Medulla oblongata (tissue), 1 donor: ENCODE measurements around the gene POLR3C.

Experiments
- DNase-seq: peaks from one replicate; pipeline ENCODE4 v3.0.0-alpha.2; 2015; ENCODE audit errors: extremely low spot score

Gene POLR3C

GRCh38 chr1:145868232-145868631, 44.2 kb downstream of the POLR3C start:
- no peak for DNase-seq

DNA sequence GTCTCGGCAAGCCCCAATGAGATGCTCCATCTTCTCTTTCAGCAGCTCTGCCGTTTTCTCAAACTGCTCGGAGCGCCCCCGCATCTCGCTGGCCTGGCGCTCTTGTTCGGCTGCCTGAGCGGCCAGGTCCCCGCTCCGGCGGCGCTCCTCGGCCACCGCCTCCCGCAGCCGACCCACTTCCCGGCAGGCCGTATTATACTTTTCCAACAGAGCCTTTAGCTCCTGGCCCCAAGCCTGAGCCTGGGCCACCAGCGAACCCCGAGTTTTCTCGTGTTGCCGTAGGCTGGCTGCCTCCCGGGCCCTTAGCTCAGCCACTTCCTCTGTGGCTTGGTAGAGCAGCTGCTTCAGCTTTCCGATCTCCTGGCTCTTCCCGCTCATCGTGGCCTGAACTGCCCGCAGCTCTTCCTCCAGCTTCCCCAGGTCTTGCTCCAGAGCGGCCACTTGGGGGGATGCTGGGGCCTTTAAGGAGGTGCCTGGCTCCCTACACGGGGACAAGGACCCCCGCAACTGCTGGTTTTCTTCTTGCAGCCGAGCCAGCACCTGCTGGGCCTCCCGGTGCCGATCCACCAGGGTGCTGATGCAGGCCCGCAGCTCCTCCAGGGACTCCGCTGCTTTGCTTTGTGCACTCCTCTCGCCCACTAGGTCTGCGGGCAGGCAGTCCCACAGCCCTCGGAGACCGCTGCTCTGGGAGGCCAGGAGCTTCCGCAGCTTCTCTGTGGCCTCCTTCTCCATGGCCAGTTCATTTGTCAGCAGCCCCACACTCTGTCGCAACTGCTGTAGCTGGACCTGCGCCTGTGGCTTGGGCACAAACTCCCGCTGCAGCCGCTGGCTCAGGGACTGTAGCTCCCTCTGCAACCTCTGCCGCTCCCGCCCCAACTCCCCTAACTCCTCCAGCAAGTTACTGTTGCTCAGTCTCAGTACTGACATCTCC, 48.3 kb downstream of the POLR3C start:
- DNase-seq: peak; percentile 46

- no peak for DNase-seq
Observed at GRCh38 chr1:145874646-145875045, 50.6 kb downstream of the POLR3C start.

DNA sequence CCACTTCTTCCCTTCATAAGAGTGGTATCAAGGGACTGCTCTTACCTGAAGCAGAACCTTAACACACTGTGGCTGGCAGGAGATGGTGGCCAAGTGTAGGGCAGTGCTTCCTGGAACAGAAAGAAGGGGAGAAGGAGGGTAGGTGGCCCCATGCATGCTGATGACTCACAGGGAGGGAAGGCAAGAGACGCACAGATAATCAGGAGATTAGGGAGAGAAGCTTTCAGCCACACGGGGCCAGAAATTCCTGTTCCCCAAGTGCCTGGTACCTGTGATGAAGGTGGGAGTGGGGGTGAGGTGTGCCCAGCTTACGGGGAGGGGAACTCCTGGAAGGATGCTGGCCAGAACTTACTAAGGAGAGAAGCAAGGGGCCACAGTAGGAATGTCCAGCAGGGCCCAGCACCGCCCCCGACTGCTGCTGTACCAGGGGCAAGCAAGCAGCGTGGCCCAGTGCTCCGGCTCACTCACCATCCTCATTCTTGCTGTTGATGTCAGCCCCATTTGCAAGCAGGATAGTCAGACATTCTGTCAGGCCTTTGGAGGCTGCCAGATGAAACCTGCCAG, 54.0 kb downstream of the POLR3C start:
- no peak for DNase-seq

- DNase-seq: no peak
Observed at GRCh38 chr1:145878724-145879123, 54.7 kb downstream of the POLR3C start.

GRCh38 chr1:145879775-145880174, 55.8 kb downstream of the POLR3C start:
- no peak for DNase-seq

DNA sequence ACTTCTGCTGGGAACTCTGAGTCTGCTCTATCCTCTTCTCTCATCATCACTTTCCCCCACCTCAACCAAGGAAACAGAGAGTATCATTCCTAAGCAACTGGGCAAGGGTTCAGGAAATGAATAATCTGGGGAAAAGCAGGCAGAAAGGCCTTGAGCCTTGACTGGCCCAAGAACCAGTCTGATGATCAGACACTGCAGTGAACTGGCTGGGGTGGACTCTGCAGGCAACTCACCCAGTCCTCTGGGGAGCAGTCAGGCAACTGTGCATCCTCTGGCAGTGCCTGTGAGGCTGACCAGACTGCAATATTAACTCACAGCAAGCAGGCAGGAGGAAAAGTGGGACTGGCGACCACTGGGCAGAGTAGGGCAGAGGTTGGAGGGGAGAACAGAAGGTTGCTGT, 60.7 kb downstream of the POLR3C start:
- DNase-seq: no peak

DNA sequence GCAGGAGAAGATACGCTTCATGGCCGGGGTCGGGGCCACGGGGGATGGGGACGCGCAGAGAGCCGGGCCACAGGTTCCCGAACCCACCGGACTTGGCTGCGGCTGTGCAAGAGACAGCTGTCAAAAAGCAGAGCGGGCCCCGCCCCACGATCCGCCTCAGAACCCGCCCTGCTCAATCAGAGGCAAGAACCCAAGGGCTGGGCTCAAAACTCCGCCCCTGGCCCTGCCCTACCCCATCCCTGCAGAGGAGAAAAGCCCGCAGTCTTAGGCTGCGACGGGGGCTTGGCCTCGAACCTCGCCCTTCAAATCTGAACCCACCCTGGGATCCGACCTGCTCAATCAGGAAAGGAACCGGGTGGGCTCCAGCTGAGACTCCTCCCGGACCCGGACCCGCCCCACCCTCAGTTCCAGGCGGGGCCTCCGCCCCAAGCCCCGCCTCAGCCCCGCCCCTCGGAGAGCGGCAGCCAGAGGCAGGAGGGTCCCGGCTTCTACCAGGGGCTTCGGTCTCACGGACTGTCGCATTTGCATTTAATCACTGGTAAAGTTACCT, 61.8 kb downstream of the POLR3C start, which contains the start of gene ANKRD35:
TSS of gene ANKRD35 (minus strand) at position 129 of the 550 bp plus-strand sequence. CDS start at position 21, 108 bp downstream.
- DNase-seq: peak; percentile 80

- no peak for DNase-seq
Observed at GRCh38 chr1:145886390-145886789, 62.4 kb downstream of the POLR3C start.

- no peak for DNase-seq
Observed at GRCh38 chr1:145886816-145887215, 62.8 kb downstream of the POLR3C start.

- no peak for DNase-seq
Observed at GRCh38 chr1:145887631-145888030, 63.6 kb downstream of the POLR3C start.

GRCh38 chr1:145889722-145890121, 65.7 kb downstream of the POLR3C start:
- no peak for DNase-seq

DNA sequence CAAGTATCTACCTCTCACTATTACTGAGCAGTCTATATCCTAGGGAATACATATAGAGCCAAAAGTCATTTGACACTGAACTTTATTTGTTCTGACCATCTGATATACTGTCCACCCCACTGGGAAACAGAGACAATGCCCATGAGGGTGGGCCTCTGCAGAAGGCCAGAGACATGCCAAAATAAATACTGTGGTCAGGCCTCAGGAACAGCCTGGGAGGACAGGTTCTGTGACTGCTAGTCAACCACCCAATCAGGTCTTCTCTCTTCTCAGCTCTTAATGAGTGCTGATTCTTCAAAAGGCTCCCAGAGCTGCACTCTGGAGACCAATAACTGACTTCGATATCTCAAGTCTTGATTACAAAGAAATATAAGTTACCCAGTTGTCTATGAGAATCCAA, 67.1 kb downstream of the POLR3C start:
- DNase-seq: no peak

DNA sequence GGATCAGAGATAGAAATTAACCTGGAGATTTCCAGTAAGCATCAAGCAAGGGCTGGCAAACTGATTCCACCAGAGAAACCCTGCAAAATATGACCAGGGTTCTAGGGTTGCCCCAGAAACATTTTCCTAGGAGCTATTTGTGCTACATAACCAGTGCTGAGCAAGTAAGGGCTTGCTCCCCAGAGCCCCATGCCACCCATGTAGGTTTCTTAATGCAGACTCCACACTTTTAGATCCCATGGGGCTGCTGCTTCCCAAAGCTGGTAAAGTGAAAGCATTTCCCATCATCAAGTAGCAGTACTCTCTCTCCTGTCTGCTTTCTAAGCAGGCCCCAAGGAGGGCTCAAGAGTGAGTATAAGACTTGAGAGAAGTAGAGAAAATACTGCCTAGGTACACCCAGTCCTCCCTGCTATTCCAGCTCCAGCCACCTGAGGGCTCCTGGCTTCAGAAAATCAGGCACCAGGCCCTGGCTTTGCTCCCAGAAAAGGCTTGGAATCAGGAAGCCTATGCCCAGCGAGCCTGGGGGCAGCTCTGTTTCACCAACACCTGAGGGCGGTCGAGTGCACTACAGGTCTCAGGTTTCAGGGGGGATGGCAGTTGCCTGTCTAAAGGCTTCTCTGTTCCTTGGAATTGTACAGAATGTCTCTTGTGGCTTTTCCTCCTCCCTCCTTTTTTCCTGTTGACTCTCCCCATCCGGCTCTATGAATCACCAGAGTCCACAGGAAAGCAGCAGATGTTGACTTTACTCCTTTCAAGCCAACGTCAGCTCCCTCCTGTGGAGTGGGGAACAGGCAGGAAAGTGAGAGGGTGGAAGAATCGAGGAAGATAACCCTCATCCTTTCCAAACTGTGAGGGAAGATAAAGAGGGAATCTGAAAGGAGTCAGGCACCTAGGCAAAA, 67.8 kb downstream of the POLR3C start:
- DNase-seq: peak; percentile 96

DNA sequence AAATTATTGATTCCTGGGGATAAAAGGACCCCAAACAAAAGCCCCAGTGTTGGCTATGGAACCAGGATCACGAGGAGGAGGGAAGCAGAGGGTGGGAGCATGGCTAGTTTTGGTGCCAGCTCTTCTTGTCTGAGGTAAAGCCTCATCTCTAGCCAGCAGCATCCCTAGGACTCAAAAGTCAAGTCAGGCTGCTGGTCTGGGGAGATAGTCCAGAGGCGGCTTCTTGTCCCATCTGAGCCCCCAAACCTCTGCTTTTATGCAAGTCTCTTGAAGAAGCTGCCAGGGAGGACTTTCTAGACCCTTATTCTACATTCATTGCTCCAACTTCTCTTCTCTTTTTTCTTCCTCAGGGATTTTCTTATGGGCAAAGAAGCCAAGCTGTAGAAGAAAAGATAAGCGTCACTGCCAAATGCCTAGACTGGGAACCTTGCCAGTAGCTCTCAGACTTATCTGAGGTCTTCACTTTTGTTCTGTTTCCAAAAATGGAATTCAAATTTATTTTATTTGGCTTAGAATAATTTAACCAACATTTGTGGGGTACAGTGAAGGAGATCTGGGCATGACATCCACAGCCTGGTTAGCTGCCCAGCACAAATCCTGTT, 68.6 kb downstream of the POLR3C start:
- DNase-seq: no peak

DNA sequence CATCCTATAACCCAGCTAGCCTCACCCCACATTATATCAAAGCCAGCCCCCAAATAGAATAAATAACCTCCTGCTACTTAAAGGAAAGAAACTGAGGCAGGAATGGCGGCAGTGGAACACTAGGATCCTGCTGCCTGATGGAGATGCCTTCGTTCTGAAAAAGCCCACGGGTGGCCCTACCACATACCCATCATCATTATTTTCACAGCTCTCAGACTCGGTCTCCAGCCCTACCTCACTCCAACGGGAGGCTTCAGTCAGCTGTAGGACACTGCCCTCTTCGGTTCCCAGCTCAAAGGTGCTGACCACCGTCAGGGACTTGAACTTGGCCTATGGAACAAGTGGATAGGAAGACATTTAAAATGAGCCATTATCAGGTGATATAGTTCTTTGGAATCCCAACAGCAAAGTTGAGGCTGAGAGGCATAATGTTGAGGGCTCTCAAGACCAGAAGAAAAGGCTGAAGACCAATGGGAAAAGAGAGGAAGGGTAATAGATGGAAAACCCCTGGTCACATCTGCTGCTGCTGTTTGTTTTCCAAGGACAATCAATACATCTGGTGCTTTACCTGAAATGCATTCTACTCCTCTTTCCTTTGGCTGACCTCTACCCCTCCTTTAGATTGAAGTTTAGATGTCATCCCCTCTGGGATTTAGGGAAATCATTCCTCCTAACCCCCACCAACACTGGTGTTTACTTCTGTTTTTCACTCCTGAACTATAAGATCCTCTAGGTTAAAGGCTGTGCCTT, 69.5 kb downstream of the POLR3C start:
- DNase-seq: no peak
